GM21515 (cell line): Measurements from ENCODE around the gene PLPPR3.
"Not testable (repeated sequence)": the region's sequence is repeated elsewhere in the genome, so short reads cannot be mapped to it uniquely, and the experiment has no call there.

Experiments used
- ATAC-seq: cut with Tn5 transposase; IDR thresholded peaks from one replicate; pipeline ENCODE4 v1.9.1; 2021; ENCODE audit not compliant: unreplicated experiment

PLPPR3 gene

GRCh38 chr19:854549-854948 is 32.8 kb upstream of the PLPPR3 start:
- ATAC-seq, result no peak

GRCh38 chr19:853614-854220 is 32.0 kb upstream of the PLPPR3 start:
- ATAC-seq, result not testable (repeated sequence)

GRCh38 chr19:853014-853585 is 31.3 kb upstream of the PLPPR3 start:
- ATAC-seq, result no peak

GRCh38 chr19:852136-853013 is 30.6 kb upstream of the PLPPR3 start, which contains the start of gene ELANE:
TSS of gene ELANE (plus strand) at chr19:852303. CDS start at chr19:852329, 26 bp downstream.
- no peak for ATAC-seq

- ATAC-seq, result no peak
These were observed 29.2 kb upstream of the PLPPR3 start for GRCh38 chr19:850979-851335.

- no peak for ATAC-seq
These were observed 28.6 kb upstream of the PLPPR3 start for GRCh38 chr19:850221-850978.

- ATAC-seq, result not testable (repeated sequence)
These were observed 27.4 kb upstream of the PLPPR3 start for GRCh38 chr19:849195-849594.

- no peak for ATAC-seq
These were observed 26.7 kb upstream of the PLPPR3 start for GRCh38 chr19:848386-848921.

- no peak for ATAC-seq
These were observed 24.2 kb upstream of the PLPPR3 start for GRCh38 chr19:845707-846521.

- ATAC-seq, result no peak
These were observed 22.8 kb upstream of the PLPPR3 start for GRCh38 chr19:844546-844971.

- no peak for ATAC-seq
These were observed 22.2 kb upstream of the PLPPR3 start for GRCh38 chr19:843836-844545.

GRCh38 chr19:843180-843835 is 21.6 kb upstream of the PLPPR3 start:
- ATAC-seq, result no peak

GRCh38 chr19:842802-843179 is 21.0 kb upstream of the PLPPR3 start:
- not testable (repeated sequence) for ATAC-seq

- ATAC-seq, result no peak
These were observed 18.9 kb upstream of the PLPPR3 start, which contains the start of gene PRTN3 for GRCh38 chr19:840519-841206. TSS of gene PRTN3 (plus strand) at chr19:840999. CDS start at chr19:841009, 10 bp downstream.

- no peak for ATAC-seq
These were observed 13.6 kb upstream of the PLPPR3 start for GRCh38 chr19:835210-835810.

GRCh38 chr19:834216-834615 is 12.5 kb upstream of the PLPPR3 start:
- no peak for ATAC-seq

- no peak for ATAC-seq
These were observed 9.9 kb upstream of the PLPPR3 start for GRCh38 chr19:831407-832369.
